HUES64 (cell line): ENCODE results near the gene CUBN.

Source experiments
- H3K27ac ChIP-seq: 2 replicates; pipeline ENCODE4 v1.7.0; 2013; ENCODE audit warnings: low read depth, low read length, inconsistent platforms
- H3K27me3 ChIP-seq: 2 replicates; pipeline ENCODE4 v1.6.1; 2013; ENCODE audit warnings: mild to moderate bottlenecking, low read length; ENCODE audit not compliant: insufficient read depth
- H3K36me3 ChIP-seq: 2 replicates; pipeline ENCODE4 v1.6.1; 2013; ENCODE audit warnings: mild to moderate bottlenecking, low read length; ENCODE audit not compliant: insufficient read depth
- H3K4me1 ChIP-seq: 2 replicates; pipeline ENCODE4 v1.6.1; 2013; ENCODE audit warnings: mild to moderate bottlenecking, low read length, moderate library complexity; ENCODE audit not compliant: insufficient read depth
- H3K4me3 ChIP-seq: 2 replicates; pipeline ENCODE4 v1.5.1; 2013; ENCODE audit warnings: mild to moderate bottlenecking, low read length, moderate library complexity
- H3K9ac ChIP-seq: 2 replicates; pipeline ENCODE4 v1.6.1; 2013; ENCODE audit warnings: mild to moderate bottlenecking, low read depth, low read length
- H3K9me3 ChIP-seq: 2 replicates; pipeline ENCODE4 v1.6.1; 2013; ENCODE audit warnings: low read depth, low read length; ENCODE audit not compliant: insufficient read depth
- WGBS: fragments of 150-250, 120-280 bp; methylation state at CpG from one replicate; pipeline ENCODE4 v1.1.7; 2013; ENCODE audit warnings: missing lambda C conversion rate; 5-methylcytosine and 5-hydroxymethylcytosine counted together

Gene CUBN

GRCh38 chr10:17161775-17162174 is 32.2 kb upstream of the CUBN start:
- no peak overlapping the region for H3K4me3 ChIP-seq
- no peaks in the 10 kb centered on the region for H3K4me1 ChIP-seq
- H3K27ac ChIP-seq: no peak overlapping the region
- WGBS: 50% methylated on average over 2 of the region's 3 CpGs
- peaks cover 5% of the 10 kb centered on the region; the same call in 1 of the 2 replicates for H3K36me3 ChIP-seq
- no peaks in the 10 kb centered on the region for H3K27me3 ChIP-seq
- H3K9ac ChIP-seq: no peak overlapping the region
- no peaks in the 10 kb centered on the region for H3K9me3 ChIP-seq

- Histone ChIP-seq H3K9ac (no peak overlapping the region), H3K4me1 (no peaks in the 10 kb centered on the region), H3K27me3 (no peaks in the 10 kb centered on the region), H3K36me3 (peaks cover 5% of the 10 kb centered on the region; the same call in 1 of the 2 replicates), H3K4me3 (no peak overlapping the region), H3K9me3 (no peaks in the 10 kb centered on the region), H3K27ac (no peak overlapping the region)
- 100% methylated on average over 1 of the region's 2 CpGs for WGBS
These were observed 27.4 kb upstream of the CUBN start for GRCh38 chr10:17157024-17157423.

GRCh38 chr10:17155826-17156225 is 26.2 kb upstream of the CUBN start:
- Histone ChIP-seq H3K9ac (no peak overlapping the region), H3K4me3 (no peak overlapping the region), H3K27me3 (no peaks in the 10 kb centered on the region), H3K36me3 (peaks cover 5% of the 10 kb centered on the region; the same call in 1 of the 2 replicates), H3K9me3 (no peaks in the 10 kb centered on the region), H3K4me1 (no peaks in the 10 kb centered on the region), H3K27ac (no peak overlapping the region)

DNA sequence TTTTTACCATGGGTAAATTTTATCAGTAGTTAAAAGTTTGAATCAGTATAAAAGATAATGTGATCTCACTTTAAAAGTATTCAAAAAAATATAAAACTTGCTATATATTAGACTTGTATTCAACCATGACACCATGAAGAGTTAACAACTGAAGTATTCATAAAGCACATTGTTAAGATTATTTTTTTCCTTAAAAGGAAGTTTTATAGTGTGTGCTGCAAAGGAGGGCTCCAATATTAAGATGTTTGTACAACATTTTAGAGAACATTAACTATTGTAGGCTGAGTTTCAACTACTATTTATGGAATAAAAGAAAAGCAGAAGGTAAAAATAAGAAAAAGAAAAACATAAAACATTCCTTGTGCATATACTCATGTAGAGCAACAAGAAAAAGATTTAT is 24.5 kb upstream of the CUBN start:
- Histone ChIP-seq H3K36me3 (peaks cover 5% of the 10 kb centered on the region; the same call in 1 of the 2 replicates), H3K4me3 (no peak overlapping the region), H3K27ac (no peak overlapping the region), H3K9me3 (no peaks in the 10 kb centered on the region), H3K9ac (no peak overlapping the region), H3K4me1 (no peaks in the 10 kb centered on the region), H3K27me3 (no peaks in the 10 kb centered on the region)

DNA sequence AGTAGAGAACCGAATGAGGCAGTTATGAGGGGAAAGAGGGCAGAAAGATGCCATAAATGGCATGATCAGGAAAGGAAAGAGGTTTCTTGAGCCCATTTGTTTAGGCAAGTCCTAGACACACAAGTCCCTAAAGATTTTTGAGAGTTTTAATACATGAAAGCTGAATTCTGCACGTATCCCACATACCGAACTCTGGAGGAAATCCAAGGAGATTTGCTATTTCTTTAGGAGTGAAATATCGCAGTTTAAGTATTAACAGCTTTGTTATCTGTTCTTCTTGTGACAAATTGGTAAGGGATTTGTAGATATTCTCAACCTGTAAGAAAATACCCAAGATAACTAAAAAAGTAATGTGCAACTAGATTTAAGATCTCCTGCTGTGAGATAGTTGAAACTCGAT is 23.7 kb upstream of the CUBN start:
- peaks cover 5% of the 10 kb centered on the region; the same call in 1 of the 2 replicates for H3K36me3 ChIP-seq
- no peak overlapping the region for H3K9ac ChIP-seq
- H3K4me3 ChIP-seq: no peak overlapping the region
- no peaks in the 10 kb centered on the region; the same call in 1 of the 2 replicates for H3K4me1 ChIP-seq
- H3K27ac ChIP-seq: no peak overlapping the region
- WGBS: 93% methylated on average over 5 of the region's 5 CpGs
- H3K9me3 ChIP-seq: no peaks in the 10 kb centered on the region
- H3K27me3 ChIP-seq: no peaks in the 10 kb centered on the region

DNA sequence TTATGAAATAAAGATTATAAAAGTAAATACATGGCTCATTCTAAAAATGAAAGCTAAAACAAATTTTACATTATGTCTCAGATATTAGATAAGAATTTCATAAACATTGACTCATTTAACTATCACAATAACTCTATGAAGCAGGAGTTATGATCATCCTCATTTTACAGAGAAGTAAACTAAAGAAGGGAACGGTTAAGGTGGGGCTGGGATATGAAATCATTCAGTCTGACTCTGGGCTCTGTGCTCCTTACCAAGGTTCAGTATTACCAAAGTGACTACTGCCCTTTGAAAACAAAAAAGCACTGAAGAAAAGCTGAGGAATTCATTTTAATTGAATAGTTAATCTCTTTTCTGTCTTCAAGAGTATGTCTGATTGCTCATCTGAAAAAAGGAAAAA is 22.1 kb upstream of the CUBN start:
- H3K4me1 ChIP-seq: no peaks in the 10 kb centered on the region; the same call in 1 of the 2 replicates
- H3K27ac ChIP-seq: no peak overlapping the region
- H3K27me3 ChIP-seq: no peaks in the 10 kb centered on the region
- H3K36me3 ChIP-seq: 0 out of 2 replicates have a peak, but pooled peaks cover 4% of the 10 kb centered on the region
- no peaks in the 10 kb centered on the region for H3K9me3 ChIP-seq
- H3K4me3 ChIP-seq: no peak overlapping the region
- WGBS: no CpG with 5 or more reads among the region's 1 CpG
- no peak overlapping the region for H3K9ac ChIP-seq

- WGBS: 99% methylated on average over 5 of the region's 5 CpGs
- H3K27me3 ChIP-seq: no peaks in the 10 kb centered on the region
- no peaks in the 10 kb centered on the region for H3K9me3 ChIP-seq
- H3K27ac ChIP-seq: no peak overlapping the region
- H3K4me3 ChIP-seq: no peak overlapping the region
- H3K4me1 ChIP-seq: no peaks in the 10 kb centered on the region; the same call in 1 of the 2 replicates
- H3K36me3 ChIP-seq: 0 out of 2 replicates have a peak, but pooled peaks cover 4% of the 10 kb centered on the region
- no peak overlapping the region for H3K9ac ChIP-seq
These were observed 18.4 kb upstream of the CUBN start for GRCh38 chr10:17147884-17148489.

GRCh38 chr10:17146892-17147291 is 17.3 kb upstream of the CUBN start:
- H3K9me3 ChIP-seq: no peaks in the 10 kb centered on the region
- H3K4me1 ChIP-seq: no peaks in the 10 kb centered on the region; the same call in 1 of the 2 replicates
- no peak overlapping the region for H3K4me3 ChIP-seq
- 100% methylated on average over 1 of the region's 3 CpGs for WGBS
- H3K27ac ChIP-seq: no peak overlapping the region
- H3K36me3 ChIP-seq: 0 out of 2 replicates have a peak, but pooled peaks cover 4% of the 10 kb centered on the region
- no peak overlapping the region for H3K9ac ChIP-seq
- H3K27me3 ChIP-seq: no peaks in the 10 kb centered on the region

DNA sequence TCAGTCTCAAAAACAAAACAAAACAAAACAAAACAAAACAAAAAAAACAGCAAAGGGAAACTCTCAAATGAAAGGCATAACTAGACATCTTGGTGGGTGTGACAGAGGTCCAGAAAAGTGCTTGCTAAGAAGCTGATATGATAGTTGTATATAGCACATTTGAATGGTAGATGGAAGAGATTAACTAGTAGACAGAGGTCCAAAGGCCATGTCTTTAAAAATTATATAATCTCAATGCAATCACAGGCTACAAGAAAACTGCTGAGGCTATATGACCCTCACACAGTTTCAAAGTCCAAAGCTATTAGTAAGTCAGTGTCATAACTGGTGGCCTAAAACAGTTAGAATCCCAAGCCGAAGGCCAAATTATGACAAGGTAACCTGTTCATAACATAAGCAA is 15.6 kb upstream of the CUBN start:
- H3K27ac ChIP-seq: no peak overlapping the region
- no peaks in the 10 kb centered on the region for H3K9me3 ChIP-seq
- H3K27me3 ChIP-seq: no peaks in the 10 kb centered on the region
- 100% methylated on average over 1 of the region's 1 CpG for WGBS
- H3K4me3 ChIP-seq: no peak overlapping the region
- H3K4me1 ChIP-seq: no peaks in the 10 kb centered on the region; the same call in 1 of the 2 replicates
- H3K36me3 ChIP-seq: 0 out of 2 replicates have a peak, but pooled peaks cover 4% of the 10 kb centered on the region
- no peak overlapping the region for H3K9ac ChIP-seq

- Histone ChIP-seq H3K27me3 (no peaks in the 10 kb centered on the region), H3K9ac (no peak overlapping the region), H3K4me1 (no peaks in the 10 kb centered on the region; the same call in 1 of the 2 replicates), H3K27ac (no peak overlapping the region), H3K9me3 (no peaks in the 10 kb centered on the region), H3K36me3 (0 out of 2 replicates have a peak, but pooled peaks cover 4% of the 10 kb centered on the region), H3K4me3 (no peak overlapping the region)
- WGBS: 94% methylated on average over 5 of the region's 5 CpGs
These were observed 15.1 kb upstream of the CUBN start for GRCh38 chr10:17144757-17145156.

- no peaks in the 10 kb centered on the region for H3K9me3 ChIP-seq
- 0 out of 2 replicates have a peak, but pooled peaks cover 4% of the 10 kb centered on the region for H3K36me3 ChIP-seq
- H3K4me3 ChIP-seq: no peak overlapping the region
- H3K27me3 ChIP-seq: no peaks in the 10 kb centered on the region
- H3K27ac ChIP-seq: no peak overlapping the region
- H3K9ac ChIP-seq: no peak overlapping the region
- H3K4me1 ChIP-seq: no peaks in the 10 kb centered on the region; the same call in 1 of the 2 replicates
- 100% methylated on average over 2 of the region's 2 CpGs for WGBS
These were observed 14.4 kb upstream of the CUBN start for GRCh38 chr10:17144032-17144431.
